Tibial artery (tissue), 4 donors: ENCODE measurements around the gene HOXB4.

ENCODE experiments used
- DNase-seq, 2 donors: peaks; one replicate each; pipeline ENCODE4 v3.0.0-alpha.2; 2019
- H3K27ac ChIP-seq, 2 donors: fragments of 200-600 bp; sonication (generic) in 1 of 2; 1 replicate in 1 of 2; 2 replicates in 1 of 2; pipeline ENCODE4 v1.5.1; 2018 to 2019; ENCODE audit warnings: mild to moderate bottlenecking in 1 of 2
- H3K27me3 ChIP-seq, 2 donors: fragments of 200-600 bp; sonication (generic) in 1 of 2; one replicate each; pipeline versions ENCODE4 v1.5.1 to v1.6.0; 2016 to 2019
- H3K36me3 ChIP-seq, 3 donors: fragments of 200-600 bp; sonication (generic) in 2 of 3; one replicate each; pipeline ENCODE4 v1.5.1; 2016 to 2019; ENCODE audit warnings: mild to moderate bottlenecking in 2 of 3
- H3K4me1 ChIP-seq, 4 donors: fragments of 200-600 bp; sonication (generic) in 2 of 4; 1 replicate in 3 of 4; 2 replicates in 1 of 4; pipeline ENCODE4 v1.5.1; 2016 to 2019
- H3K4me3 ChIP-seq, 2 donors: fragments of 200-600 bp; sonication (generic) in 1 of 2; 1 replicate in 1 of 2; 2 replicates in 1 of 2; pipeline ENCODE4 v1.5.1; 2018 to 2019; ENCODE audit warnings: mild to moderate bottlenecking in 2 of 2
- H3K9me3 ChIP-seq, 3 donors: fragments of 200-600 bp; sonication (generic) in 1 of 3; one replicate each; pipeline ENCODE4 v1.5.1; 2016 to 2019
- intact Hi-C: fragments of 100-400 bp; cut with DNase I; formaldehyde crosslinking; loops from one replicate; pipeline ENCODE4 v1.15.0; 2023; ENCODE audit warnings: low total_unique reads
- TF ChIP-seq, protein P1 (sequence below), 2 experiments: fragments of 200-600 bp in 1 of 2; fragments of 450-650 bp in 1 of 2; IDR thresholded peaks; one replicate each; pipeline ENCODE4 v1.5.1; 2017 to 2019; ENCODE audit warnings: antibody characterized with exemption in 2 of 2, mild to moderate bottlenecking in 1 of 2, moderate library complexity in 1 of 2

Gene HOXB4

DNA sequence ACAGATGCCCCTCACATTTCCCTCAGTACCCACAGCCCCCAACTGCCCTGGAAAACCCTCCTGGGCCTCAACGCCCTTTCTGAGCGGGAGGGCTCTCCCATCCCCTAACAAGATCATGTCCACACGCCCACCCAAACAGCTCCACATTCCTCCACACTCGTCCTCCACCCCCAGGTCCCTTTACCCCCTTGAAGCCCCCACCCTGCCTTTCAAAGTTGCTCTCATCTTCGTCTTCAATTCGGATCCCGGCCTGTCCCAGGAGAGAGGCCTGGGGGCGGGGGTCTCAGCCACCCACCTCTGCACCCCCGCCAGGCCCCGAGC, 14.3 kb downstream of the HOXB4 start:
- Histone ChIP-seq H3K36me3 (no peaks in the 10 kb centered on the region), H3K27ac (peak overlapping the region in 1 of 2 donors; percentile 53), H3K27me3 (peaks cover 0 to 11% of the 10 kb centered on the region in 2 donors), H3K9me3 (no peaks in the 10 kb centered on the region), H3K4me3 (peak overlapping the region; percentile 37 to 62), H3K4me1 (peaks cover 0 to 24% (median 12%) of the 10 kb centered on the region in 4 donors)
- no peak for DNase-seq
- TF ChIP-seq, protein P1, sequence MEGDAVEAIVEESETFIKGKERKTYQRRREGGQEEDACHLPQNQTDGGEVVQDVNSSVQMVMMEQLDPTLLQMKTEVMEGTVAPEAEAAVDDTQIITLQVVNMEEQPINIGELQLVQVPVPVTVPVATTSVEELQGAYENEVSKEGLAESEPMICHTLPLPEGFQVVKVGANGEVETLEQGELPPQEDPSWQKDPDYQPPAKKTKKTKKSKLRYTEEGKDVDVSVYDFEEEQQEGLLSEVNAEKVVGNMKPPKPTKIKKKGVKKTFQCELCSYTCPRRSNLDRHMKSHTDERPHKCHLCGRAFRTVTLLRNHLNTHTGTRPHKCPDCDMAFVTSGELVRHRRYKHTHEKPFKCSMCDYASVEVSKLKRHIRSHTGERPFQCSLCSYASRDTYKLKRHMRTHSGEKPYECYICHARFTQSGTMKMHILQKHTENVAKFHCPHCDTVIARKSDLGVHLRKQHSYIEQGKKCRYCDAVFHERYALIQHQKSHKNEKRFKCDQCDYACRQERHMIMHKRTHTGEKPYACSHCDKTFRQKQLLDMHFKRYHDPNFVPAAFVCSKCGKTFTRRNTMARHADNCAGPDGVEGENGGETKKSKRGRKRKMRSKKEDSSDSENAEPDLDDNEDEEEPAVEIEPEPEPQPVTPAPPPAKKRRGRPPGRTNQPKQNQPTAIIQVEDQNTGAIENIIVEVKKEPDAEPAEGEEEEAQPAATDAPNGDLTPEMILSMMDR (IDR thresholded peaks at IDR 0.05), result no peak
- intact Hi-C loops, result no loop called here

DNA sequence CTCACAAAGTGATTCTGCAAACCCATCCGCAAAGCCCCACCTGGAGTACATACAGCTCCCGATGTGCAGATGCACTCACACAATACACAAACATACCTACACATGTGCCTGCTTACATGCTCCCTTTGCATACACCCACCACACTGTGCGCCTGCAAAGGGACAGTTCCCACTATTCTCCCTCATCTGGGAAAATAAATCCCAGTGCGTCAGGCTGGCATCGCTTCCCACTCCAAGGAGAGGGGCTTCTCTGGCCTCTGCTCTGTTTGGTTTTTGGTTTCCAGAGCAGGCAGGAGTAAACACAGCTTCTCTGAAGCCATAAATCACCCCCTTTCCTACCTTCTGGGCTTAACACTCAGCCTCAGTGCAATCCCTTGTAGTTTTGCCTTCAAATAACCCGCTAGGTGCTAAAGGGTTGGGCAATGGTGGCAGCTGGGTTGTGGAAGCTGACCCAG, 14.7 kb downstream of the HOXB4 start:
- peak overlapping the region in 1 of 2 donors; percentile 53 for H3K27ac ChIP-seq
- TF ChIP-seq, protein P1 (IDR thresholded peaks at IDR 0.05), result no peak
- H3K4me3 ChIP-seq, result peak overlapping the region; percentile 37 to 62
- H3K9me3 ChIP-seq, result no peaks in the 10 kb centered on the region
- no peak for DNase-seq
- H3K36me3 ChIP-seq, result no peaks in the 10 kb centered on the region
- intact Hi-C loops, result no loop called here
- H3K27me3 ChIP-seq, result peaks cover 0 to 11% of the 10 kb centered on the region in 2 donors
- H3K4me1 ChIP-seq, result peaks cover 0 to 24% (median 12%) of the 10 kb centered on the region in 4 donors

DNA sequence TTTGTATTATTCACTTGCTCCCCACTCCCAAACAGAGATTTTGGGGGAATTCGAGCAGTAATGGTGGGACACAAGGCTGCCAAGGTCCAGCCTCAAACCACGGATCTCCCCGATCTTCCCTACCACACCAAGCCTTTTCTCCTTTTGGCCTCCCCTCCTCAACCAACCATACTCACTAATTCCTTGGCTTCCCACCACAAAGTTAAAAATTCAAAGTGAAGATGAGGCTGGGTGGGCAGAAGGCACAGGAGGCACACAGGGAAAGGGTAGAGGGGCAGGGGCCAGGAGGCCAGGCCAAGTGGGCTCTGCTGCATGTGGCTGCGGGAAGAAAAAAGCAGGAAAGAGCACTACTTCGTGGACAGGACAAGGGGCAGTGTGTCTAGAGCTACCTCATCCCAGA, 15.2 kb downstream of the HOXB4 start:
- Histone ChIP-seq H3K27me3 (peaks cover 0 to 11% of the 10 kb centered on the region in 2 donors), H3K36me3 (no peaks in the 10 kb centered on the region), H3K9me3 (no peaks in the 10 kb centered on the region), H3K4me1 (peaks cover 0 to 24% (median 12%) of the 10 kb centered on the region in 4 donors), H3K4me3 (no peak overlapping the region), H3K27ac (no peak overlapping the region)
- DNase-seq, result no peak
- TF ChIP-seq, protein P1 (IDR thresholded peaks at IDR 0.05), result no peak
- intact Hi-C loops, result no loop called here

DNA sequence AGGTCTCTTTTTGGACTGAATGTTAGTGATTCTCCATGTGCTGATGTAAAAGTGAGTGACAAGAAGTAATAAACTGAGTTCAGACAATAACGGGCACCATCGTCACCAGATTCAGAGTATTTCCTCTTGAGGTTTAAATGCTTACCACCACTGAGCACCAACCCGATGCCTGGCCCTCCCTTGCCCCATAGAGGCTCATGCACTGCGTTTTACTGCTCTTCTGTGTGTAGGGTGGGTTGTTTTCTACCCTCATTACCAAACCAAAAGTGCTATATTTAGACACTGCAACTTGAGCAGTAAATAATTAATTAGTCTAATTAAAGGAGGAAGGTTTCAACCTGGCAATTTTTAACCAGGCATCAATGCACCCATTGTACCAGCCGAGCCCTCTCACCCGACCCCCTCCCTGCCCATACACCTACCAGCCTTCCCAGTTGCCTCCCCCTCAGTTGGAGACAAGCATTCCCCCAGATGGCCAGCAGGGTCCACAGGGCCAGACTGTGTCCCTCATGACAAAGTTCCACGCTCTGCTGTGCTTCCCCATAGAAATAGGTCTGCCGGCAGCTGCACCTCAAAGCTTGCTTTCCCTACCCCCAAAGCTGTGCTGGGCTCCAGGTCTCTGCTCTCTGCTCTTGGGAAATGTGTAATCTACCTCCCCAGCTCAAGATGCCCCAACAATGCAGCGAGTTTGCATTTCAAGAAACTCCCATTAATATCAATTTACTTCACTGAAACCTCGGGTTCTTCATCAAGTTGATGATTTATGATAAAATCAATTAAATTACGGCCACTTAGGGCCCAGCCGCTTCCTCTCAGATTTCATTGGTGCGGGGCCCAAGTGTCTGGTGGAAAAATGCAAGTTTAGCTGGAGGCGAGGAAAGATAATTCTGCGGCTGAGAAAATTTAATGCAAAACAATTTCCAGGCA, 16.0 kb downstream of the HOXB4 start:
- no peaks in the 10 kb centered on the region for H3K36me3 ChIP-seq
- no peak overlapping the region for H3K4me3 ChIP-seq
- H3K27me3 ChIP-seq, result peaks cover 0 to 10% of the 10 kb centered on the region in 2 donors
- intact Hi-C loops, result no loop called here
- TF ChIP-seq, protein P1 (IDR thresholded peaks at IDR 0.05), result no peak
- H3K27ac ChIP-seq, result no peak overlapping the region
- DNase-seq, result no peak
- no peaks in the 10 kb centered on the region for H3K9me3 ChIP-seq
- H3K4me1 ChIP-seq, result peaks cover 0 to 25% (median 15%) of the 10 kb centered on the region in 4 donors

DNA sequence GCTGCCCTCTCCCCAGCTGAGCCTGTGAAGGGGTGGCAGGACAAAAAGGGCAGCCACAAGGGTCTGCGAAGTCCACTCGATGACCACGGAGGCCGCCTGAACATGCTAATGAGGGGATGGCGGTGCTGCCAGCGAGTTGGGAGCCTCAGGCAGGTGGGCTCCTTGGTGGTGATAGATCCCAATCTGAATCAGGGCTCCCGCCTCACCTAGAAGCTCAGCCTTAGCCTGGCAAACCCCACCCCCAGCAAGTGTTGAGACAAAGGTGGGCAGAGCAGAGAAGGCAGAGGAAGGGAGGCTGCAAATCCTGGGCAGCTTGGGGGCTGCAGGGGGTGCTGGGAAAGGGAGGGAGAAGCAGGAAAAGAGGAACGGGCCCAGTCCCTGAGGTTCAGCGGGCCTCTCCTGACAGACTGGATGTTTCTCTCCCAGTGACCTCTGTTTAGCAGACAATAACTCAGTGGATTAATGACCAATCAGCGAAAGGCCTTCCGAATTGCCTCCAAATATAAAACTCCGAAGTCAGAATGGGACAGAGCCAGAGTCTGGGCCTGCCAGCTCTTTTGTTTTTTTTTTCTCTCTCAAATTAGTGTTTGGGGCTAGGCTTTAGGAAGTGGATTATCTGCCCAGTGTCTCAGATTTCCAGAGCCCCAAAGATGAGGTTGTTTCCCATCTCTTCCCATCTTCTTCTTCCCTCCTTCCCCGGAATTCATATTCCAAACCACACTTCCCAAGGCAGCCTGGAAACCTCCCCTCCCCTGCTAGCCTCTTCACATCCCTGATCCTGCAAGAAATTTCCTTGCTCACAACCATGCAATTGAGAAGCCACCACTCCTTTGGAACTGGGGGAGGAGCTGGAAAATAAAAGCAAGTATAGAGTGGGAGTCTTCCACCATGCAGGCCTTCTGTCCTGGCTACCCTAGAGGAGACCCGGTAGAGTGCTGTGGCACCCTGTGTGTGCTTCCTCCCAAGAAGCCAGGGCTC, 18.0 kb downstream of the HOXB4 start:
- intact Hi-C loops, result no loop called here
- H3K4me3 ChIP-seq, result no peak overlapping the region

More for the DNA sequence above, 18.0 kb downstream of the HOXB4 start:
- no peak for DNase-seq
- no peak overlapping the region for H3K27ac ChIP-seq
- TF ChIP-seq, protein P1 (IDR thresholded peaks at IDR 0.05), result no peak
- H3K36me3 ChIP-seq, result no peaks in the 10 kb centered on the region
- no peaks in the 10 kb centered on the region for H3K9me3 ChIP-seq
- H3K27me3 ChIP-seq, result peaks cover 0 to 7% of the 10 kb centered on the region in 2 donors
- peaks cover 0 to 38% (median 26%) of the 10 kb centered on the region in 4 donors for H3K4me1 ChIP-seq
